NCI-H774 (cell line): Measurements from ENCODE around the gene MPO.

ENCODE experiments used
- DNase-seq: peaks from one replicate; lab custom pipeline; 2025; lab: John Stamatoyannopoulos, UW

The MPO gene

DNA sequence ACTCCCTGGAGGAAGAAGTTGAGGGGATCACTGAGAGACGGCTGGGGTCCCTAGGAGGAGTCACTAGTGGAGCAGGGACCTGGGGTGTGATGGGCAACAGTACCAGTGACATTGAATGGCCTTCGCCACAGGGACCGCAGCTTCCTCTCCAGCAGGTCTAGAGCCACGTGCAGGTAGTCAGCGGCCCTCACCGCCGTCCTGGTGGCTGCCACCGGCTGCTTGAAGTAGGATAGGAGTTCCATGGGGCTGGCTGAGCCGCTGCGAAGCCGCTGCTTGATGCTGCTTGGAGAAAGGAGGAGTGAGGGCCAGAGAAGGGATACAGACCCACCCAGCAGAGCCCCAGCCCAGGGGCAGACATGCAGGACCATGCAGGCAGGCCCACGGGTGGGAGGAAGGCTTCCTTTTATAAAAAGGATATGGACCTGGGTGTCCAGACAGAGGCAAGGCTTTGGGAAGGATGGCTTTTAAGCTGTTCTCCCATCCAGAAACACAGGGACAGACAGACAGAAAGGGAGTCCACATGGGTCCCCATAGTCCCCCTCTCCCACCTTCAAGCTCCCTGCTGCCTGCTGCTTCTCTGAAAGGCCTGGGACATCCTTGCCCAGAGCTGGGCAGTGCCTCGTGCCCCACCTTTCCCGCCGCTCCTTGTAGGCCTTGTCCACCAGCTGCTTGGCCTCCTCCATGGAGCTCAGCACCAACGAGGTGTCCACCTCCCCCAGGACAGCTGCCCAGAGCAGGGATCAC, 827 bp downstream of the MPO start:
- no peak for DNase-seq

GRCh38 chr17:58279016-58279711, 1.6 kb downstream of the MPO start:
- no peak for DNase-seq

DNA sequence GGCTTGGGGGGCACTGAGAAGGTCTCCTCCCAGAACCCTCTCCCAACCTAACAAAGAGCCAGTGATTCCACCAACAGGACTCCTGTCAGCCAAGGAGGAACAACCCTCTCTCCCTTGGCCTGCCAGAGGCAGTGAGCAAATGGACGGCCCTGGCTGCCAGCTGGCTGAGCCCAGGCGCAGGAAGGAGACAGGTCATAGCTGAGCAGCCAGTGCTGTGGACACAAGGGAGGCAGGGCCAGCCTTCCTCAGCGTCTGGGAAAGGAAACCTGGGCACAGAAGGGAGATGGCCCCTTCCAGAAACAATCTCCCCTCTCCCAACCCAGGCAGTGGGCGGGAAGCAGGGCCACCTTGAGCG, 2.1 kb downstream of the MPO start:
- no peak for DNase-seq

GRCh38 chr17:58277802-58278595, 2.7 kb downstream of the MPO start:
- DNase-seq: no peak

GRCh38 chr17:58277107-58277801, 3.5 kb downstream of the MPO start:
- no peak for DNase-seq

GRCh38 chr17:58276423-58276822, 4.3 kb downstream of the MPO start:
- no peak for DNase-seq

DNA sequence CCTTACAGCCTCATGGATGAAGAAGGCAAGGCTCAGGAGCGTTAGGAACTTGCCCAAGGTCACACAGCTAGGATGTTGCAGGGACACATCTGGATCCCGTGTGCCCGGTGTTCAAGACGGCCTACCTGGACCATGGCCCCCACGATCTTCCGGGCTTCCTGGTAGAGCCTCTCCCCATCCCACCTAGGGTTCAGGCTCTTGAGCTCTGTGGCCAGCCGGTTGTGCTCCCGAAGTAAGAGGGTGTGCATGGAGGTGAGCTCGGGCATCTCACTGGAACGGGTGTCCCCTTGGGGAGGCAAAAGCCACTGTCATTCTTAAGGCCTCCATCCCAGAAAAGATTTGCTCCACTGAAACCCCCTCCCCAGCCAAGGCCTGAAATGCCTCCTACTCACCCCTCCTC, 5.3 kb downstream of the MPO start:
- DNase-seq: no peak

- DNase-seq: no peak
Measured at GRCh38 chr17:58273453-58274104, 7.2 kb downstream of the MPO start.

DNA sequence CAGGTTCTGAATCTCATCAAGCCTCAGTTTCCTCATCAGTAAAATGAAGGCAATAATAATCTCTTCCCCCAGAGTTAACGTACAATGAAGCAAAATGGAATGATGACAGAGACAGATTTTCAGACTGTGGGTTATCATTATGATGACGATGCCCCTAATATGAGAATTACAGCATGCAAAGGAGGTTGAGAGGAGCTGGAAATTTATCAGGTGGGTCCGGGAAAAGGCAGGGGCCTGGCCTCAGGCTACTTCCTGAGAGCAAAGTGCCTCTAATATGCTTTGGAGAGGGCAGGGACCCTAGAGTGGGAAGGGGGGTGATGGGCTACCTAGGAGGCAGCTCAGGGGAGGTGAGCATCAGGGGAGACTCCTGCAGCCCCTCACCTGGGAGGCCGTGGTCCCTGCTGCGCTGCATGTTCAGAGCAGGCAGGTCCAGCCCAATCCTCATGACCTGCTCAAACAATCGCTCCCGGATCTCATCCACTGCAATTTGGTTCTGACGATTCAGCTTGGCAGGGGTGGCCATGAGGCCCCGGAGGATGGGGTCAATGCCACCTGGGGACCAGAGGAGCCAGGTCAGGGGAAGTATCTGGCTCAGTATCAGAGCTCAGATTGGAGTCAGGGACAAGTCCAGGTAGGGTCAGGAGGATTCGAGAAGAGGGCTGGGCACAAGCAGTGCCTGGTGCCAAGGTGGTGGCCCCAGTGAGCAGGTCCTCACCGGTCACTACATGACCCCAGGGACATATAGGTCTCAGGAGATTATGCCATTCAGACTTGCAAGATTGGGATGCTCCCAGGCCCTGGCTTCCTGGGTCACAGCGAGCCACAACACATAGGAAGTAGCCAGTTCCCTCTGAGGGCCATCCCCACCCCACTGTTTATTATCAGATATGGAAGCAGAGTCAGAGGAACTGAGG, 8.1 kb downstream of the MPO start:
- no peak for DNase-seq

DNA sequence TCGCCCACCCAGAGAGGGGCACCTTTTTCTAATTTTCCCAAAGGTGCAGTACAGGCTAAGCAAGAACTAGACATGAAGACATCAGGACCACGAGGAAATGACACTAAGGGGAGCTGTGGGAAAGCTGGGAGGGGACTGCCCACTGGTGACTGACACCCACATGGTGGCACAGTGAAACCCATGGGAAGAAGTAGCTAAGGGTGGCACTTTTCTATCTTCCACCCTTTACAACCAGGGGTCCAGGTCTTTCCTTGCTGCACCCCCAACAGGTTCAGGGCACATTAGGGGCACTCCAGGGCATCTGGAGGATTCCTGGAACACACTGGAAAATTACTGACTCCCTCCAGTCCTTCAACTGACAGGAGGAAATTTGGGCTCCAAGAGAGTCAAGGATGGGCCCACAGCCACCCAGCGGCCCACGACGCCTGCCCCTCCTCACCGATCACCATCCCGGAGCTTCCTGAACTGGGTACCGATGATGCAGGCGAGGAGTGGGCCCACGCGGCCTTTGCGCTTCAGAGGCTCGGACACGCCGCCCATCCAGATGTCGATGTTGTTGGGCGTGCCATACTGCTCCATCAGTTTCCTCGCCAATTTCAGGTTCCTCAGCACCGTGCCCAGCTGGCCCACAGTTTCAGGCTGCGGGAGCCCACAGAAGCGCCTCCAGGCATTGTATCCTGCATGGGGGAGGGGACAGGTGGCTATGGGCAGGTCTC, 9.4 kb downstream of the MPO start:
- DNase-seq: no peak

DNA sequence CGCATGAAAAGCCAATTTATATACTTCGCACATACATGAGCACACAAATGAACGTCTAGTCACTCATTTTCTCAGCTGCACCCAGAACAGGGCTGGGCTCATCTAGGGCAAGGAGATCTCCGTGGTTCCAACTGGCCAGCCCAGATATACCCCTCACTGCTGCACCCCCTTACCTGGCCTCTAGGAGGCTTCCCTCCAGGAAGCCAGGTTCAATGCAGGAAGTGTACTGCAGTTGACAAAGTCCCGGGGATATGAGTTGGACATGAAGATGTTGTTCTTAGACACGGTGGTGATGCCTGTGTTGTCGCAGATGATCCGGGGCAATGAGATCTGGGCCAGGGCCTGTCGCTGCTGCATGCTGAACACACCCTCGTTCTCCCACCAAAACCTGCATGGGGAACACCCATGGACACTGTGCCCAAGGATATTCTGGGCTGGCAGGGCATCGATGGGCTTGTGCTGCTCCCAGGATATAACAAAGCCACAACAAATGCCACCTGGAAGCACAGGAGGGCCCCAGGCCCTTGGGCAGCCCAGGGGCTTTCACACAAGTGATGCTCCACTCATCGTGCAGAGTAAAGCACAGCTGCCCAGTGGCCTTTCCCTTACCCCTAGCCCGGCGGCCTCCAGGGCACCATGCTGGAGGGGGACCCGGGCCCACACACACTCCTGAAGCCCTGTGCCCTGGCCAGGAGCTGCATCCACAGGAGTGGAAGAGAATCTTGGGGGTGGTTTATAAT, 10.1 kb downstream of the MPO start:
- no peak for DNase-seq

GRCh38 chr17:58269557-58270291, 11.0 kb downstream of the MPO start:
- no peak for DNase-seq

GRCh38 chr17:58268774-58269556, 11.8 kb downstream of the MPO start:
- no peak for DNase-seq

GRCh38 chr17:58268326-58268725, 12.4 kb downstream of the MPO start:
- no peak for DNase-seq

DNA sequence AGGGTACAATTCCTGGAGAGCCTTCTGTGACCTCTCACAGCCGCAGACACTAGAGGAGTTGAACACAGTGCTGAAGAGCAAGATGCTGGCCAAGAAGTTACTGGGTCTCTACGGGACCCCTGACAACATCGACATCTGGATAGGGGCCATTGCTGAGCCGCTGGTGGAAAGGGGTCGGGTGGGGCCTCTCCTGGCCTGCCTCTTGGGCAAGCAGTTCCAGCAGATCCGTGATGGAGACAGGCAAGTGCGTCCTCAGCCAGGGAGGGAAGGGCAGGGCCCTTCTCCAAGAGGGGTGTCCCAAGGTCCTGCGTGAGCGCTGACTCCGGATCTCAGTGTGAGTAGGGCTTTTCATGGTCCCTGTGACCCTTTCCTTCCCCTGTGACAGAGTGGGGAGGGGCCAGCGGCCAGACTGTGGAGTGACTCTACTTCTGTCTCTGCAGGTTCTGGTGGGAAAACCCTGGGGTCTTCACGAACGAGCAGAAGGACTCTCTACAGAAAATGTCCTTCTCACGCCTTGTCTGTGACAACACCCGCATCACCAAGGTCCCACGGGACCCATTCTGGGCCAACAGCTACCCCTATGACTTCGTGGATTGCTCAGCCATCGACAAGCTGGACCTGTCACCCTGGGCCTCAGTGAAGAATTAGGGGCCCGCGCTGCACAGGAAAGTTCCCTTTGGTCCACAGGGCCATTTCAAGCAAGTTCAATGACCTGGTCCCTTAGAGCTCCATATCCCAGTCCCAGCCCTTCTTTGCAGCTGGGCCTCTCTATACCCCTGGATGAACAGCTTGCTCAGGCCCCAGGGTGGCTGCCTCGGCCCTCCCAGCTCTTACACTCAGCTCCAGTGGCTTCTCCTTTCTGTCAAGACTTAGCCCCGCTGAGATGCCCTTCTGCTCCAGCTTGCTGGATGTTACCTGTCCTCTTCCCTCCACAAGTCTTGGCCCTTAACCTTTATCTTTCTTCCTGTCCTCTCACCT, 13.1 kb downstream of the MPO start:
- DNase-seq: no peak
